ENCODE results near the gene PRICKLE1. TPM values are rescaled to one million over a fixed set of nuclear protein-coding genes. Genes with fewer than 3 reads are reported as not detected.

Gene PRICKLE1
- total and polyA plus RNA-seq, 9 of the 15 experiments (the other 6 are each of a cell fraction or from before 2014, with no cell fraction given) = 0.22 to 0.85 (median 0.31) TPM

GRCh38 chr12:42463671-42464070 lies 125.9 kb downstream of the PRICKLE1 start:
- Histone ChIP-seq H3K4me3 (no peak overlapping the region), H3K36me3 (ENCODE audit: control insufficient read depth, insufficient read depth, low read length) (no peaks in the 10 kb centered on the region), H3K9me3 (replicated peaks; ENCODE audit: control insufficient read depth, insufficient read depth, low read depth, low read length) (no peaks in the 10 kb centered on the region), H3K9ac (ENCODE audit: insufficient read depth in 1 of 2, low read depth in 2 of 2, low read length in 2 of 2) (no peak overlapping the region), H3K9me1 (ENCODE audit: control insufficient read depth, insufficient read depth, low read length) (no peaks in the 10 kb centered on the region), H3K27ac (ENCODE audit: extremely low read depth, low read depth, low read length) (no peak overlapping the region), H2AFZ (ENCODE audit: low read depth, low read length) (no peak overlapping the region), H3K4me1 (replicated peaks in 1 of 2; ENCODE audit: control insufficient read depth in 2 of 2, insufficient read depth in 2 of 2, low read length in 2 of 2) (peaks cover 0 to 5% of the 10 kb centered on the region in 2 experiments; a peak in 3 of 5 replicates), H3K27me3 (ENCODE audit: control insufficient read depth in 2 of 2, insufficient read depth in 2 of 2, low read length in 2 of 2) (no peaks in the 10 kb centered on the region), H3K4me2 (ENCODE audit: insufficient read depth, low read length) (no peak overlapping the region), H4K20me1 (replicated peaks; ENCODE audit: control insufficient read depth, insufficient read depth, low read length) (no peaks in the 10 kb centered on the region), H3K79me2 (ENCODE audit: control insufficient read depth, insufficient read depth, low read length) (no peaks in the 10 kb centered on the region)
- intact Hi-C loops (cut with micrococcal nuclease) (loop anchor here (10.0 kb wide), 1 partner anchor 1519 kb away; no protein-coding TSS in a partner anchor), in situ Hi-C loops (cut with MboI) (no loop called here)
- no TSS peak for BruUV-seq (replicated peaks)
- POLR2A ChIA-PET = interaction anchor here (1.0 kb wide), 1 partner anchor 11 kb away, joined by 3 read pairs; no protein-coding TSS in a partner anchor
- WGBS (ENCODE audit: insufficient coverage, low coverage, missing lambda C conversion rate) = 93% methylated on average over 3 of the region's 4 CpGs
- no peak for DNase-seq (ENCODE audit: extremely low read depth in 1 of 4, low spot score in 3 of 4)
- no peak for FAIRE-seq
- no peak for TF ChIP-seq ELK1 (CRISPR knock-in tag; IDR thresholded peaks at IDR 0.05)
- TF ChIP-seq PTBP1 (IDR thresholded peaks at IDR 0.05; ENCODE audit: low read depth, low read length) = no peak
- no peak for TF ChIP-seq NFATC3 (IDR thresholded peaks at IDR 0.05)
- TF ChIP-seq ZNF280B (CRISPR knock-in tag; IDR thresholded peaks at IDR 0.05) = no peak
- TF ChIP-seq MNT (conservative IDR thresholded peaks at IDR 0.05) = no peak
- no peak for TF ChIP-seq CHAMP1 (IDR thresholded peaks at IDR 0.05)
- no peak for TF ChIP-seq ZNF347 (CRISPR knock-in tag; IDR thresholded peaks at IDR 0.05; ENCODE audit: low read depth)
- ATAC-seq = no peak
- CTCF ChIA-PET (ENCODE audit: low intra/inter-chr PET ratio) = no interaction called here
